ENCODE results near the gene LGALS7.
A peak's percentile ranks its signal among the peaks of the same experiment; 100 is the strongest.
"Not testable (repeated sequence)": the region's sequence is repeated elsewhere in the genome, so short reads cannot be mapped to it uniquely, and the experiment has no call there.

LGALS7 gene

DNA sequence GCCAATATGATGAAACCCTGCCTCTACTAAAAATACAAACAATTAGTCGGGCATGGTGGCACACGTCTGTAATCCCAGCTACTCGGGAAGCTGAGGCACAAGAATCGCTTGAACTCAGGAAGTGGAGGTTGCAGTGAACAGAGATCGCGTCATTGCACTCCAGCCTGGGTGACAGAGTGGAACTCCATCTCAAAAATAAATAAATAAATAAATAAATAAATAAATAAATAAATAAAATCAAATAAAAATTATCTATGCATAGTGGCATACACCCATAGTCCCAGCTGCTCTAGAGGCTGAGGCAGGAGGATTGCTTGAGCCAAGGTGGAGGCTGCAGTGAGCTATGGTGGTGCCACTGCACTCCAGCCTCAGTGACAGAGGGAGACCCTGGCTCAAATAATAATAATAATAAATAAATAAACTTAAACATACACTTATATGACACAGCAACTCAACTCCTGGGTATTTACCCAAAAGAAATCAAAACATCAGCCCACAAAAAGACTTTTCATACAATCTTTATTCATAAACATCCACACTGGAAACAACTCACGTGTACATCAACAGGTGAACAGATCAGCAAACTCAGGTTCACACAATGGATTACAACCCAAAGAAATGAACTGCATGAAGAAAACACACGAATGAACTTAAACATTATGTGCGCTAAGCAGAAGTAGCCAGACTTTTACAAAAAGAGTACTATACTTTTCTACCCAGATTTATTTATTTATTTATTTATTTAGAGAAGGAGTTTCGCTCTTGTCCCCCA, 6.9 kb downstream of the LGALS7 start:
- Mint-ChIP-seq H3K36me3 (no peaks in the 10 kb centered on the region), H3K9me3 (no peaks in the 10 kb centered on the region), H3K27me3 (no peaks in the 10 kb centered on the region), H3K27ac (no peak overlapping the region), H3K4me1 (peaks cover 6% of the 10 kb centered on the region), H3K4me3 (no peak overlapping the region)

DNA sequence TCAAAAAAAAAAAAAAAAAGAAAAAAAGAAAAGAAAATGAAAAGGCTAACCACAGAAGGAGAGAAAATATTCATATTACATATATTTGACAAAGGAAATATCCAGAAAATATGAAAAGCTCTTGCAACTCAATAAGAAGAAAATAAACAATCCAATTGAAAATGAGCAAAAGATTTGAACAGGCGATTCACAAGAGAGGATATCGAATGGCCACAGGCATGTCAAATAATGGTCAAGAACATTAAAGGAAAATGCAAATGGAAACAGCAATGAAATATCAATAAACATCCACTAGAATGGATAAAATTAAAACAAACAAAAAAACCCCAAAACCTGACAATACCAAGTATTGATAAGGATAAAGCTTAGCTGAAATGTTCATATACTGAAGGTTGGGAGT, 8.1 kb downstream of the LGALS7 start:
- H3K9me3 Mint-ChIP-seq, result no peaks in the 10 kb centered on the region
- no peak overlapping the region for H3K4me3 Mint-ChIP-seq
- no peak overlapping the region for H3K27ac Mint-ChIP-seq
- H3K4me1 Mint-ChIP-seq, result peaks cover 6% of the 10 kb centered on the region
- H3K36me3 Mint-ChIP-seq, result no peaks in the 10 kb centered on the region
- H3K27me3 Mint-ChIP-seq, result no peaks in the 10 kb centered on the region

DNA sequence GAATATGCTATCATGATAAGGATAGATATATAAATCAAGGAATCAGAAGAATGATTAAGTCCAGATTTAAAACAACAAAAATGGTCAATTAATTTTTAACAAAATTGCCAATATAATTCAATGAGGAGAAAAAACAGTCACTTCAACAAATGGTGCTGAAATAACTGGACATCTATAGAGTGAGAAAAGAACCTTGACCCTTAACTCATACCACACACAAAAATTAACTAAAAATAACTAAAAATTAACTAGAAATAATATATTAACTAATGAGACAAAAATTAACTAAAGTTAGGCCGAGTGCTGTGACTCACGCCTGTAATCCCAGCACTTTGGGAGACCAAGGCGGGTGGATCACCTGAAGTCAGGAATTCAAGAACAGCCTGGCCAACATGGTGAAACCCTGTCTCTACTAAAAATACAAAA, 9.5 kb downstream of the LGALS7 start:
- Mint-ChIP-seq H3K36me3 (no peaks in the 10 kb centered on the region), H3K27ac (no peak overlapping the region)

DNA sequence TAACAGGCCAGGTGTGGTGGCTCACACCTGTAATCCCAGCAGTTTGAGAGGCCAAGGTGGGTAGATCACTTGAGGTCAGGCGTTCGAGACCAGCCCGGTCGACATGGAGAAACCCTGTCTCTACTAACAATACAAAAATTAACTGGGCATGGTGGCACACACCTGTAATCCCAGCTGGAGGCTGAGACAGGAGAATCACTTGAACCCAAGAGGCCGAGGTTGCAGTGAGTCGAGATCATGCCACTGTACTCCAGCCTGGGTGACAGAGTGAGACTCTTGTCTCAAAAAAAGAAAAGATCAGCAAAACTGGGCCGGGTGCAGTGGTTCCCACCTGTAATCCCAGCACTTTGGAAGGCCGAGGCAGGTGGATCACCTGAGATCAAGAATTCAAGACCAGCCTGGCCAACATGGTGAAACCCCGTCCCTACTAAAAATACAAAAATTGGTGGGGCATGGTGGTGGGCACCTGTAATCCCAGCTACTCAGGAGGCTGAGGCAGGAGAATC, 11.4 kb downstream of the LGALS7 start:
- not testable (repeated sequence) for H3K4me3 Mint-ChIP-seq, H3K27ac Mint-ChIP-seq, H3K36me3 Mint-ChIP-seq, H3K4me1 Mint-ChIP-seq, H3K27me3 Mint-ChIP-seq, H3K9me3 Mint-ChIP-seq

More for the DNA sequence above, 9.5 kb downstream of the LGALS7 start:
- H3K4me3 Mint-ChIP-seq, result no peak overlapping the region
- H3K4me1 Mint-ChIP-seq, result no peaks in the 10 kb centered on the region
- H3K9me3 Mint-ChIP-seq, result no peaks in the 10 kb centered on the region
- no peaks in the 10 kb centered on the region for H3K27me3 Mint-ChIP-seq

DNA sequence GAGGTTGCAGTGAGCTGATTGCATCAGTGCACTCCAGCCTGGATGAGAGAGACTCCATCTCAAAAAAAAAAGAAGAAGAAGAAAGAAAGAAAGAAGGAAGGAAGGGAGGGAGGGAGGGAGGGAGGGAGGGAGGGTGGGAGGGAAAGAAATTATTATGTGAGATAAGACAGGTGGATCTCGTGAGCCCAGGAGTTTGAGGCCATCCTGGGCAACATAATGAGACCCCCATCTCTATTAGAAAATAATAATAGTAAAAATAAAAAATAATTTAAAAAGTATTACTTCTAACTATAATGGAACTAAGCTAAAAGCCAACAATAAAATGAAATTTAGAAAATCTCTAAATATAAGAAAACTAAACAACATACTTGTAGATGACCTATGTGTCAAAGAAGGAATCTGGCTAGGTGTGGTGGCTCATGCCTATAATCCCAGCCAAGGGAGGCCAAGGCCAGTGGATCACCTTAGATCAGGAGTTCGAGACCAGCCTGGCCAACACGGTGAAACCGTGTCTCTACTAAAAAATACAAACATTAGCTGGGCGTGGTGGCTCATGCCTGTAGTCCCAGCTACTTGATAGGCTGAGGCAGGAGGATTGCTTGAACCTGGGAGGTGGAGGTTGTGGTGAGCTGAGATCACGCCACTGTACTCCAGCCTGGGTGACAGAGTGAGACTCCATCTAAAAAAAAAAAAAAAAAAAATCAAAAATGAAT, 12.4 kb downstream of the LGALS7 start:
- not testable (repeated sequence) for H3K4me3 Mint-ChIP-seq, H3K9me3 Mint-ChIP-seq, H3K36me3 Mint-ChIP-seq, H3K4me1 Mint-ChIP-seq, H3K27ac Mint-ChIP-seq, H3K27me3 Mint-ChIP-seq

DNA sequence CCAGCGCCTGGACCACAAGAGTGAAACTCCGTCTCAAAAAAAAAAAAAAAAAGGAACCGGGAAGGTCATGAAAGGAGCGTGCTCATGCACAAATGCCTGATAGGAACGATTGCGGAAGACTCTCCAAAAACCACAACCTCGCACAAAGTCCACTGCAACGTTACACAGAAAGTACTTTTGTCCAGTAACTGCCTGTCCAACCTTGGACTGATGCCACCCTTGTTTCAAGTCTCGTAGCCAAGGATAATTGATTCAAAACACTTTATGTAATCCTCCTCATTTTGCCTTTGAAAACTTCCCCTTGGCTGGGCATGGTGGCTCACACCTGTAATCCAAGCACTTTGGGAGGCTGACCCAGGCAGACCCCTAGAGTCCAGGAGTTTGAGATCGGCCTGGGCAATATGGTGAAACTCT, 13.7 kb downstream of the LGALS7 start:
- no peaks in the 10 kb centered on the region for H3K9me3 Mint-ChIP-seq
- H3K4me1 Mint-ChIP-seq, result no peaks in the 10 kb centered on the region
- H3K27ac Mint-ChIP-seq, result no peak overlapping the region
- H3K27me3 Mint-ChIP-seq, result no peaks in the 10 kb centered on the region
- H3K4me3 Mint-ChIP-seq, result no peak overlapping the region
- peaks cover 2% of the 10 kb centered on the region for H3K36me3 Mint-ChIP-seq

DNA sequence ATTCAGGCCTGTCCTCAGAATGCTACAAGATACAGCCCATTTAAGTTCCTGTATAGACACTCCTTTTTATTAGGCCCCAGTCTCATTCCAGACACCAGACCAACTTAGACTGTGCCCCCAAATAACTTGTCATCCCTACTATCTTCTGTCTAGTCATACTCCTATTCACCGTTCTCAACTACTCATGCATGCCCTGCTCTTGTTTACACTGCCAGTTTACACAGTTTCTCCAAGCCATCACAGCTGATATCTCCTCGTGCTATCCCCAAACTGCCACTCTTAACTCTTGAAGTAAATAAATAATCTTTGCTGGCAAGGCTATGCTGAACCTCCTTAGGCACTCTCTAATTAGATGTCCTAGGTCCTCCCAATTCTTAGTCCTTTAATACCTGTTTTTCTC, 19.1 kb downstream of the LGALS7 start:
- H3K27ac Mint-ChIP-seq, H3K36me3 Mint-ChIP-seq, H3K4me1 Mint-ChIP-seq, H3K9me3 Mint-ChIP-seq, H3K4me3 Mint-ChIP-seq, H3K27me3 Mint-ChIP-seq: not testable (repeated sequence)

DNA sequence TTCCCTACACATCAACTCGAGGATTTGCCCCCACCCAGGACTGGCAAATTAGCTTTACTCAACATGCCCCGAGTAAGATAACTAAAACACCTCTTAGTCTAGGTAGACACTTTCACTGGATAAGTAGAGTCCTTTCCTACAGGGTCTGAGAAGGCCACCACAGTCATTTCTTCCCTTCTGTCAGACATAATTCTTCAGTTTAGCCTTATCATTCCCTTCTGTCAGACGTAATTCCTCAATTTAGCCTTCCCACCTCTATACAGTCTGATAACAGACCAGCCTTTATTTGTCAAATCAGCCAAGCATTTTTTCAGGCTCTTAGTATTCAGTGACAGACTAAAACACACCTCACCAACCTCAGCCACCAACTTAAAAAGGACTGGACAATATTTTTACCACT, 19.5 kb downstream of the LGALS7 start:
- not testable (repeated sequence) for H3K4me1 Mint-ChIP-seq, H3K4me3 Mint-ChIP-seq, H3K9me3 Mint-ChIP-seq, H3K27ac Mint-ChIP-seq, H3K27me3 Mint-ChIP-seq, H3K36me3 Mint-ChIP-seq

DNA sequence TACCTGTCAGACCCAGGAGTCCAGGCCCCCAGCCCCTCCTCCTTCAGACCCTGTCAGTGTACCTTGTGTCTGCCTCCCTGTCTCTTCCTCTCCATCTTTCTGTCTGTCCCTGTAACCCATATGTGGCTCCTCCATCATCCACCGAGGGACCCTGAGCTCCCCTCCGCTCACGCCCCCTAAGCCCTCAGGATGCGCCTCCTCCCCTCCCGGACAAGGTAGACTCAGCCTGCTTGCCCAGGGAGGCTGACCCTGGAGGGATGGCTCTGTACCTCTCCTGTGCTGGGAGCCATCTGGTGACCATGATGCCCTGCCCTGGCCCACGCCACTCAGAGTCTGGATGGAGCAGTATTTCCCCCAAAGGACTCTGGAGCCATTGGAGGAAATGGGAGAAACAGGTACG, 28.0 kb downstream of the LGALS7 start:
- no peaks in the 10 kb centered on the region for H3K36me3 Mint-ChIP-seq
- no peaks in the 10 kb centered on the region for H3K4me1 Mint-ChIP-seq
- no peaks in the 10 kb centered on the region for H3K9me3 Mint-ChIP-seq
- H3K27ac Mint-ChIP-seq, result no peak overlapping the region
- no peak overlapping the region for H3K4me3 Mint-ChIP-seq
- no peaks in the 10 kb centered on the region for H3K27me3 Mint-ChIP-seq

DNA sequence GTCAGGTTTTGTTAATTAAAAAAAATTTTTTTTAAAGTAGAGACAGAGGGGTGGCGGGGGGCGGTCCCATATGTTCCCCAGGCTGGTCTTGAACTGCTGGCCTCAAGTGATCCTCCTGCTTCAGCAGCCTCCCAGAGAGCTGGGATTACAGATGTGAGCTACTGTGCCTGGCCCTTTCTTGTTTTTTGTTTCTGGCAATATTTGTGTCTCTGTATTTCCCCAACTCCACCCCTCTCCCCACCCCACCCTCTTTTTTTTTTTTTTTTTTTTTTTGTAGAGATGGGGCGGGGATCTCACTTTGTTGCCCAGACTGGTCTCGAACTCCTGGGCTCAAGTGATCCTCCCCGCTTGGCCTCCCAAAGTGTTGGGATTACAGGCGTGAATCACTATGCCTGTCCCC, 28.4 kb downstream of the LGALS7 start:
- Mint-ChIP-seq H3K27ac (no peak overlapping the region), H3K36me3 (no peaks in the 10 kb centered on the region), H3K4me1 (no peaks in the 10 kb centered on the region), H3K4me3 (no peak overlapping the region), H3K27me3 (no peaks in the 10 kb centered on the region), H3K9me3 (no peaks in the 10 kb centered on the region)

DNA sequence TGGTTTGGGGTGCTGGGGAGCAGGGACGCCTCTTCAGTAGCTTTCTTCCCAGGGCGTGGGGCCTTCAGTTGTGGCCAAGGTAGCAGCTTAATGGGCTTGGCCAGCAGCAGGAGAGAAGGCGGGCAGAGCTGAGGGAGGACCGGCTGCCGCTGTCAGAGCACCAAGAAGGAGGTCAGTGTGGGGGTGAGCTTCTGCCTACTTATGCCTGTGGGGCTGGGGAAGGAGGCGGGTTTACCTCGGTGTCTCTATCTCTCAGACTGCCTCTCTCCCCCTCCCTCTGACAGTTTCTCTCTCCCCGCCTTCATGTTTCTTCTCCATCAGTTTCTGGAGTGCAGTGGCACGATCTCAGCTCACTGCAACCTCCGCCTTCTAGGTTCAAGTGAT, 29.0 kb downstream of the LGALS7 start, which contains the start of gene CAPN12:
TSS of gene CAPN12 (minus strand) at position 177 of the 384 bp plus-strand sequence. CDS start 309 bp downstream, outside the sequence.
- no peaks in the 10 kb centered on the region for H3K36me3 Mint-ChIP-seq
- H3K9me3 Mint-ChIP-seq, result no peaks in the 10 kb centered on the region
- no peak within 1 kb of the TSS for H3K4me3 Mint-ChIP-seq
- no peaks in the 10 kb centered on the region for H3K4me1 Mint-ChIP-seq
- H3K27ac Mint-ChIP-seq, result peak within 1 kb of the TSS; percentile 62
- no peaks in the 10 kb centered on the region for H3K27me3 Mint-ChIP-seq

DNA sequence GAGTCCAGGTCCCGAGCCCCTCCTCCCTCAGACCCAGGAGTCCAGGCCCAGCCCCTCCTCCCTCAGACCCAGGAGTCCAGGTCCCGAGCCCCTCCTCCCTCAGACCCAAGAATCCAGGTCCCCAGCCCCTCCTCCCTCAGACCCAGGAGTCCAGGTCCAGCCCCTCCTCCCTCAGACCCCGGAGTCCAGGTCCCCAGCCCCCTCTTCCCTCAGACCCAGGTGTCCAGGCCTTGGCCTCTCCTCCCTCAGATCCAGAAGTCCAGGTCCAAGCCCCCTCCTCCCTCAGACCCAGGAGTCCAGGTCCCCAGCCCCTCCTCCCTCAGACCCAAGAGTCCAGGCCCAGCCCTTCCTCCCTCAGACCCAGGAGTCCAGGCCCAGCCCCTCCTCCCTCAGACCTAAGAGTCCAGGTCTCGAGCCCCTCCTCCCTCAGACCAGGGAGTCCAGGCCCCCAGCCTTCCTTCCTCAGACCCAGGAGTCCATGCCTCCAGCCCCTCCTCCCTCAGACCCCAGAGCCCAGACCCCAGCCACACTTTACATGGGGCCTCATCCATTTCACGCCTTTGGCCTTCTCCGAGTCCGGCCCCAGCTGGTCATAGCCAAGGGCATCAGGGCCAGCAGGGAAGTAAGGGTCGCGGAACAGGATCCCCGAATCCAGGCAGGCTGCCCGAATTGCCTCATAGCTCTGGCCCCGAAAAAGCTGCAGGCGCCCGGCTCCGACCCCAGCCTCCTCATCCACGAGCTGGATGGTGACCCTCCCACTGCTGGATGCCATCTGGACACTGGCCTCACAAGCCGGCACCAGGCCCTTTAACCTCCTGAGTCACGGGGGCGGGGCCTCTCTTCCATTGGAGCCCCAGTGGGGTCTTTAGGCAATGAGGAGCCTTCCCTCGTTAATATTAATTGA, 29.7 kb downstream of the LGALS7 start:
- no peak overlapping the region for H3K27ac Mint-ChIP-seq
- no peak overlapping the region for H3K4me3 Mint-ChIP-seq
- H3K36me3 Mint-ChIP-seq, result no peaks in the 10 kb centered on the region
- no peaks in the 10 kb centered on the region for H3K9me3 Mint-ChIP-seq
- no peaks in the 10 kb centered on the region for H3K27me3 Mint-ChIP-seq
- peaks cover 2% of the 10 kb centered on the region for H3K4me1 Mint-ChIP-seq

DNA sequence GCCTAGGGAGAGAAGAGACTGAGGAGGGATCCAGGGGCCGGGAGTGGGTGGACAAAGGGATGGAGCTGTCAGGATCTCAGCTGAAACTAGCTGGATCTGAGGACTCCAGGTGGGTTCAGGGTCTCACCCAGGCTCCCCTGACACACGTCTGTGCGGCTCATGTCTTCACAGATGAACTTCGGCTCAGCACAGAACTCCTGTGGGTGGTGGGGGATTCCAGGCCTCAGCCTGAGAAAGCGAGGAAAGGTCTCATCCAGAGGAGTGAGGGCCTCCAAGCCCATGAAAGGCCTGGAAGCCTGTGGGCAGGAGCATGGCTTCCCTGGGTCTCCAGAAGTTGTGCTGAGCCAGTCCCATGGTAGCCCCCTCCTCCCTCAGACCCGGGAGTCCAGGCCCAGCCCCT, 30.4 kb downstream of the LGALS7 start:
- Mint-ChIP-seq H3K4me3 (no peak overlapping the region), H3K27ac (no peak overlapping the region)

DNA sequence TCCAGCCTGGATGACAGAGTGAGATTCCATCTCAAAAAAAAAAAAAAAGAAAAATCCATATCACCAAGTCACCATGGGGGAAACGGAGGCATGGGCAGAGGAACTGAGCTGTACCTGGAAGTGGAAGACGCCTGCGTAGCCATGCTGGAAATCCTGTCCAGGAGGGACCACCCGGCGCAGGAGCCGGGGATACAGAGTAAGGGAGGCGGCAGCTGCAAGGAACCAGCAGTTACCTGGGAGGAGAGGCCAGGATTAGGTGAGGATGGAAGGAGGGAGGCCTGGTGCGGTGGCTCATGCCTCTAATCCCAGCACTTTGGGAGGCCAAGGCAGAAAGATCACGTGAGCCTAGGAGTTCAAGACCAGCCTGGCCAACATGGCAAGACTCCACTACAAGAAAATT, 31.0 kb downstream of the LGALS7 start:
- Mint-ChIP-seq H3K36me3 (no peaks in the 10 kb centered on the region), H3K4me1 (peaks cover 10% of the 10 kb centered on the region), H3K4me3 (no peak overlapping the region), H3K27ac (no peak overlapping the region), H3K9me3 (no peaks in the 10 kb centered on the region), H3K27me3 (peaks cover 3% of the 10 kb centered on the region)

More for the DNA sequence above, 30.4 kb downstream of the LGALS7 start:
- Mint-ChIP-seq H3K4me1 (peaks cover 6% of the 10 kb centered on the region), H3K9me3 (no peaks in the 10 kb centered on the region), H3K36me3 (no peaks in the 10 kb centered on the region), H3K27me3 (peaks cover under 1% of the 10 kb centered on the region)

DNA sequence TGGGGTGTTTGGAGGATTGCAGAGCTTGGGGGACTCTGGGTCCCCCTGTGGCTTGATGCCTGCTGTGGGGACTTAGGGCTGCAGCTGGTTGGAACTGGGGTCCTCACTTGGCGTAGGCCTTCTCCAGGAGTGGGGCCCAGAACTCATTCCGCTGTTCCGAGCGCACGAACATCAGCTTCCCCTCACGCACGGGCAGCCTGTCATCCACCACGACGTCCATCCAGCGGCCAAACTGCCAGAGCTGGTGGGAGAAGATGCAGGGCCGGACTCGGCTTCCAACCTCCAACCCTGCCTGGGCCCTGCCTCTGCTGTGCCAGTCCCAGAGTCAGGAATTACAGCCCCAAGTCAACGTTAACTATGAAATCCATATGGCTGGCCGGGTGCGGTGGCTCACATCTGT, 31.6 kb downstream of the LGALS7 start:
- Mint-ChIP-seq H3K4me1 (peaks cover 11% of the 10 kb centered on the region), H3K27ac (peak overlapping the region; percentile 47), H3K27me3 (peaks cover 3% of the 10 kb centered on the region), H3K4me3 (no peak overlapping the region), H3K36me3 (no peaks in the 10 kb centered on the region), H3K9me3 (no peaks in the 10 kb centered on the region)
